ENCODE data around the gene HMGB1.
"Not testable (repeated sequence)": the region's sequence is repeated elsewhere in the genome, so short reads cannot be mapped to it uniquely, and the experiment has no call there.

HMGB1 gene

DNA sequence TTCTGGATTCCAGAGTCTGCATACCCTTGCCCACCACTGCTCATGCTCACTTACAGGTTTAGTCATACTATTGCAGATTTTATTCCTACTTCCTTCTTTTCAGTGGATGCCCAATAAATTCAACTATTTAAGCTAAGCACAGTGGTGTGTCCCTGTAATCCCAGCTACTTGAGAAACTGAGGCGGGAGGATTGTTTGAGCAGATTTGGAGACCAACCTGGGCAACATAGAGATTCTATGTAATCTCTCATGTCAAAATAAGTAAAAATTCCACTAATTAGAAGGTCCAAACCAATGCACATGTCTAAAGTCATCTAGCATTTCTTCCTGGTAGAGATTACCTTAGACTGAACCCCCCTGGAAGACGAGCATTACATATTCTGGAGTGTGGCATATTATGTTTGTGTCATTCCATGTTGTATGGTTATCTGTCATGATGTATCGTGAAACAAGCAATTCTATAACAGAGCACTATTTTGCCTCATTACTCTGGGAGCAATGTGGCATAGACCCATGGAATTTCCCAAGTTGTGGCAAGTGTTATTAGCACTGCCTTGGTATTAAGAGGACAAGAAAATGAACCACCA lies 8.3 kb downstream of the HMGB1 start:
- Histone ChIP-seq H3K4me1 (ENCODE audit: insufficient read depth, low read length) (peaks cover 11% of the 10 kb centered on the region), H3K27me3 (ENCODE audit: insufficient read depth, low read length) (no peaks in the 10 kb centered on the region), H3K9me3 (ENCODE audit: low read length) (no peaks in the 10 kb centered on the region), H3K4me3 (ENCODE audit: low read length) (no peak overlapping the region), H3K36me3 (ENCODE audit: insufficient read depth, low read length) (peaks cover 24% of the 10 kb centered on the region), H2AFZ (ENCODE audit: low read depth, low read length) (no peak overlapping the region)

DNA sequence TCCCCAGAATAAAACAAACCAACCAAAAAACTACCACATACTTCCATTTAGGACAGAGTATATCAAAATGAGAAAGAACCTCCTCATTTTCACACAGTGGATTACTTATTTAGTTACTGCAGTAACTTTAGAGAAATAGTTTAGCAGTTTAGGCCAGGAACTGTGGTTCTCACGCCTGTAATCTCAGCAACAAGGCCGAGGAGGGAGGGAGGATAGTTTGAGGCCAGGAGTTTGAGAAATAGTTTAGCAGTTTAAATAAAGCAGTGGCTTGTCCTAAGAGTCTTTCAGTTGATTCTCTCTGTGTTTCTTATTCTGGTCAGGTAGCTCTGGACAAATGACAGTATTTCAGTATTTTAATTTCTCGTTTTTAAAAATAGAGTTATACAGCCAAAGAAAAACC lies 9.4 kb downstream of the HMGB1 start:
- H3K9me3 ChIP-seq (ENCODE audit: low read length) = no peaks in the 10 kb centered on the region
- no peak overlapping the region for H3K4me3 ChIP-seq (ENCODE audit: low read length)
- H2AFZ ChIP-seq (ENCODE audit: low read depth, low read length) = no peak overlapping the region
- peaks cover 13% of the 10 kb centered on the region for H3K36me3 ChIP-seq (ENCODE audit: insufficient read depth, low read length)
- H3K27me3 ChIP-seq (ENCODE audit: insufficient read depth, low read length) = no peaks in the 10 kb centered on the region
- H3K4me1 ChIP-seq (ENCODE audit: insufficient read depth, low read length) = no peaks in the 10 kb centered on the region

DNA sequence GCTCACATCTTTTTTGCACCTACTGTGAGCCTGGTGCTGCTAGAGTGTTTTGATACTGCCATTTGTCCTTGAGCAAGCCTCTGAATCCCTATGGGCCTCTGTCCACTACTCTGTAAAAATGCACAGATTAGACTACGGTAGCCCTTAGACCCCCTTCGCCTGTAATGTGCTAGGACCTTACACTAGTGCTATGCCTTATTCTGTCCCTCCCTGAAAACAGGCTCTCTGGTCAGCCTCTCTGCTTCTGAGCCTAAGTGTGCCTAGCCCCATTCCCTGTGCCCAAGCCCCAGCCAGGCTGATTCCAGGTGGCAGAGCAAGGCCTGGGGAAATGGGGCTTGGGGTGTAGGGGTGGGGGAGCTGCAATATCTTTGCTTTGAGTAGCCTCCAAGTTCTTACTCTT lies 10.7 kb downstream of the HMGB1 start:
- no peaks in the 10 kb centered on the region for H3K4me1 ChIP-seq (ENCODE audit: insufficient read depth, low read length)
- no peak overlapping the region for H2AFZ ChIP-seq (ENCODE audit: low read depth, low read length)
- no peak overlapping the region for H3K4me3 ChIP-seq (ENCODE audit: low read length)
- H3K9me3 ChIP-seq (ENCODE audit: low read length) = no peaks in the 10 kb centered on the region
- H3K36me3 ChIP-seq (ENCODE audit: insufficient read depth, low read length) = peaks cover 10% of the 10 kb centered on the region
- H3K27me3 ChIP-seq (ENCODE audit: insufficient read depth, low read length) = no peaks in the 10 kb centered on the region

DNA sequence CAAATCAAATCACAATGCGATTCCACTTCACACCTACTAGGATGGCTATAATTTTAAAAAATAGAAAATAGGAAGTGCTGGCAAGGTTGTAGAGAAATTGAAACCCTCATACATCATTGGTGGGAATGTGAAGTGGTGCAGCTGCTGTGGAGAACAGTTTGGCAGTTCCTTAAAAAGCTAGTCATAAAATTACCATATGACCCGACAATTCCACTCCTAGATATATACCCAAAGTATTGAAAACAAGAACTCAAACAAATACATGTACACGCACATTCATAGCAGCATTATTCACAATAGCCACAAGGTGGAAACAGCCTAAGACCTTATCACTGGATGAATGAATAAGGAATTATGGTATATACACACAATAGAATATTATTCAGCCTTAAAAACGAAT lies 12.0 kb downstream of the HMGB1 start:
- Histone ChIP-seq H2AFZ (ENCODE audit: low read depth, low read length) (no peak overlapping the region), H3K9me3 (ENCODE audit: low read length) (no peaks in the 10 kb centered on the region), H3K36me3 (ENCODE audit: insufficient read depth, low read length) (no peaks in the 10 kb centered on the region), H3K27me3 (ENCODE audit: insufficient read depth, low read length) (no peaks in the 10 kb centered on the region), H3K4me3 (ENCODE audit: low read length) (no peak overlapping the region), H3K4me1 (ENCODE audit: insufficient read depth, low read length) (no peaks in the 10 kb centered on the region)

DNA sequence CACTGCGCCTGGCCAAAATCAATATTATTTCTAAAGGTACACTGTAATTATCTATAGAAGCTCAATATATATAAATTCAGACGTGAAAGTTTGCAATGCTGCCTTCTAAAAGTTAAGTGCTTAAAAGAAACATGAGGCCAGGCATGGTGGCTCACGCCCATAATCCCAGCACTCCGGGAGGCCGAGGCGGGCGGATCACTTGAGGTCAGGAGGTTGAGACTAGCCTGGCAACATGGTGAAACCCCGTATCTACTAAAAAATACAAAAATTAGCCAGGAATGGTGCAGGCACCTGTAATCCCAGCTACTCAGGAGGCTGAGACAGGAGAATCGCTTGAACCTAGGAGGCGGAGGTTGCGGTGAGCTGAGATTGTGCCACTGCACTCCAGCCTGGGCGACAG lies 14.3 kb downstream of the HMGB1 start:
- H3K9me3 ChIP-seq (ENCODE audit: low read length); H3K36me3 ChIP-seq (ENCODE audit: insufficient read depth, low read length); H3K4me3 ChIP-seq (ENCODE audit: low read length); H2AFZ ChIP-seq (ENCODE audit: low read depth, low read length); H3K27me3 ChIP-seq (ENCODE audit: insufficient read depth, low read length); H3K4me1 ChIP-seq (ENCODE audit: insufficient read depth, low read length): not testable (repeated sequence)

DNA sequence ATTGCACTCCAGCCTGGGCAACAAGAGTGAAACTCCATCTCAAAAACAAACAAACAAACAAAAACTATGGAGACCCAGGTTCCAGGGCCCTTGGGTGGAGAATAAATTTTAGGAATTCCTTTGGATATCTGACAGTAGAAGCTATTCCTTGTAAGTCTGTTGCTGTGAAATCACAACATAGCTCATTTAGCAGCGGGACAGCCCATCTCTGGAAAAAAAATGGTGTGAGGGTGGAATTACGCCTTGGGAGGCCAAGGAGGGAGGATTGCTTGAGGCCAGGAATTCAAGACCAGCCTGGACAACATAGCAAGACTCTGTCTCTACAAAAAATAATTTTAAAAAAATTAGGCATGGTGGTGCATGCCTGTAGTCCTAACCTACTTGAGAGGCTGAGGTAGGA lies 15.7 kb downstream of the HMGB1 start:
- peaks cover 5% of the 10 kb centered on the region for H3K27me3 ChIP-seq (ENCODE audit: insufficient read depth, low read length)
- H3K36me3 ChIP-seq (ENCODE audit: insufficient read depth, low read length) = no peaks in the 10 kb centered on the region
- H3K9me3 ChIP-seq (ENCODE audit: low read length) = no peaks in the 10 kb centered on the region
- no peak overlapping the region for H2AFZ ChIP-seq (ENCODE audit: low read depth, low read length)
- no peak overlapping the region for H3K4me3 ChIP-seq (ENCODE audit: low read length)
- H3K4me1 ChIP-seq (ENCODE audit: insufficient read depth, low read length) = peaks cover 5% of the 10 kb centered on the region

DNA sequence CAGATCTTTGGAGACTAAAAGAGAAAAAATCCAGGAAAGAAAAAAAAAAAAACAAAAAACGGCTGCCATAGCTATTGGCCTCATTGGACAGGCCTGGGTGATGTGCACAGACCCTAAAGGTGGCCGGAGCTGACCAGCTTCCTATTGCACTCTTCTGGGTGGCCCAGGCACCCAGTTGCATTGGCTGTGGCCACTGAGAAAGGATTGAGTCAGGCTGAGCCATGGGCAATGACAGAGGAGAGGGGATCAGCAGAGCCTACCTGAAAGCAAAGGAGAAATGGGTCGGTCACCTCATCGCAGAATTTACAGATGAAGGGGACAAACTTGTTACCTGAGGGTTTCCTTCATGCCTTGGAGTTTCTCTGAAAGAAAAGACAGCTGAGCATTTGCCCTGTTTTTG lies 17.3 kb downstream of the HMGB1 start:
- H2AFZ ChIP-seq (ENCODE audit: low read depth, low read length) = no peak overlapping the region
- H3K27me3 ChIP-seq (ENCODE audit: insufficient read depth, low read length) = peaks cover 5% of the 10 kb centered on the region
- H3K9me3 ChIP-seq (ENCODE audit: low read length) = no peaks in the 10 kb centered on the region
- H3K36me3 ChIP-seq (ENCODE audit: insufficient read depth, low read length) = no peaks in the 10 kb centered on the region
- peaks cover 5% of the 10 kb centered on the region for H3K4me1 ChIP-seq (ENCODE audit: insufficient read depth, low read length)
- H3K4me3 ChIP-seq (ENCODE audit: low read length) = no peak overlapping the region

DNA sequence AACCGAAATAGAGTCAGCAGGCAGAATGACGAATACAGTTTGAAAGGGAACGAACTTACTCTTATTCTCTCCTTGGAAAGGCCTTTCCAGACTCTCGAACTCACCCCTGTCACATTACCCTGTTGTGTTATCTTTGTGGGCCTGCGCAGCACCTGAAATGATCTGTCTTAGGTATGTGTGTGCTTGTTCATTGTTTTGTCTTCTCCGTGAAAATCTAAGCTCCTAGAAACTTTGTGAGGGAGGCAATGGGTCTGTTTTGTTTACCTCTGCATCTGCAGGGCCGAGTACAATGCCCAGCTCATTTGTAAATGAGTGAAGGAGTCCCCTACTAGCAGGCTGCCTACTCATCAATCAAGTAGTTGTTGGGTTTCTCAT lies 19.6 kb downstream of the HMGB1 start:
- Histone ChIP-seq H3K4me3 (ENCODE audit: low read length) (peak overlapping the region; percentile 9), H3K27me3 (ENCODE audit: insufficient read depth, low read length) (peaks cover 5% of the 10 kb centered on the region), H2AFZ (ENCODE audit: low read depth, low read length) (peak overlapping the region; percentile 12), H3K4me1 (ENCODE audit: insufficient read depth, low read length) (peaks cover 5% of the 10 kb centered on the region), H3K9me3 (ENCODE audit: low read length) (no peaks in the 10 kb centered on the region), H3K36me3 (ENCODE audit: insufficient read depth, low read length) (no peaks in the 10 kb centered on the region)

DNA sequence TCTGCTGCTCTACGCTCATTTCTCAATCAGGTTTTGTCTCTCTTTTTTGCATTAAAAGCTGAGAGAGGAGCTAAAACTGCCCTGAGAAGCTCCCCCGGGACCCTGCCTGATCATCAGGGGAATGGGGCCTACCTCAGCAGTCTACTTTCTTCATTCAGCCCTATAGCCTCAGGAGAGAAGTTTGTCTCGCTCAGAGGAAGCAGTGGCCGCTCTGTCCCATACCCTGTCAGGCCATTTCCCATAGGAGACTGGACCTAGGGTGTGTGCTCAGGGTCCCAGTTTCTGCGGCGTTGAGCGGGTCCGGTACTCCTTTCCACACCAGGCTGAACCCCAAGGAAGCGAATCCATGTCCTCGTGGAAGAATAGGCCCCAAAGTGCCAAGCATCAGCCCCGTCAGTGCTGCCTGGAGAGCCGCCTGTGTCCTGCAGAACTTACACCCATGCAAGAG lies 21.8 kb downstream of the HMGB1 start:
- H3K4me3 ChIP-seq (ENCODE audit: low read length) = no peak overlapping the region
- H3K36me3 ChIP-seq (ENCODE audit: insufficient read depth, low read length) = no peaks in the 10 kb centered on the region
- H3K9me3 ChIP-seq (ENCODE audit: low read length) = no peaks in the 10 kb centered on the region
- peaks cover 5% of the 10 kb centered on the region for H3K4me1 ChIP-seq (ENCODE audit: insufficient read depth, low read length)
- no peak overlapping the region for H2AFZ ChIP-seq (ENCODE audit: low read depth, low read length)
- H3K27me3 ChIP-seq (ENCODE audit: insufficient read depth, low read length) = peaks cover 5% of the 10 kb centered on the region

DNA sequence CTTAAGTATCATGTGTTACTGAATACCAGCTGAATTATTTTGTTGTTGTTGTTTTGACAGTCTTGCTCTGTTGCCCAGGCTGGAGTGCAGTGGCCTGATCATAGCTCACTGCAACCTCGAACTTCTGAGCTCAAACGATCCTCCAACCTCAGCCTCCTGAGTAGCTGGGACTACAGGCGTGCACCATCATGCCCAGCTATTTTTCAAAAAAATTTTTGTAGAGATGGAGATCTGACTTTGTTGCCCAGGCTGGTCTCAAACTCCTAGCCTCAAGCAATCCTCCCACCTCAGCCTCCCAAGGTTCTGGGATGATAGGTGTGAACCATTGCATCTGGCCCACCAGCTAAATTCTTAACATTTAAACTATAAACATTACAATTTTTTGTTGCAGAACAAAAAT lies 22.2 kb downstream of the HMGB1 start:
- not testable (repeated sequence) for H3K4me1 ChIP-seq (ENCODE audit: insufficient read depth, low read length); H3K4me3 ChIP-seq (ENCODE audit: low read length); H3K36me3 ChIP-seq (ENCODE audit: insufficient read depth, low read length); H3K9me3 ChIP-seq (ENCODE audit: low read length); H2AFZ ChIP-seq (ENCODE audit: low read depth, low read length); H3K27me3 ChIP-seq (ENCODE audit: insufficient read depth, low read length)

DNA sequence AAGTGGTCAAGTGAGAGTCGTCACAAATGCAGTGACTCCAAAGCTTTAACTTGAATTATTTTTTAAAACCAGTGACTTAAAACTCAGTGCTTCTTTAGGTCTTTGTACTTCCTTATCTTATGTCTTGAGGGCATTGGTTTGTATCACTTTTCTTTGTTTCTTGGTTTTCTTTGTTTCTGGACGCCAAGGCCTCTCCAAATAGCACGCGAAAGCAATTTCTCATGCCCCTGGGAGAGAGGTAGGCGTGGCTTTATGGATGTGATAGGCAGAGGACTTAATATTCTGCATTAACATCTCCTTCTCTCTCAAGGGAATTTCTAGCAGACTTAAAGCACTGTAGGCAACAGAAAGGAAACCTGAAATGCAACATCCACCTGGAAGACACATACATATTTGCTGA lies 22.8 kb downstream of the HMGB1 start:
- Histone ChIP-seq H3K36me3 (ENCODE audit: insufficient read depth, low read length) (no peaks in the 10 kb centered on the region), H3K4me3 (ENCODE audit: low read length) (no peak overlapping the region), H3K9me3 (ENCODE audit: low read length) (no peaks in the 10 kb centered on the region), H3K27me3 (ENCODE audit: insufficient read depth, low read length) (peaks cover 5% of the 10 kb centered on the region), H3K4me1 (ENCODE audit: insufficient read depth, low read length) (peaks cover 5% of the 10 kb centered on the region), H2AFZ (ENCODE audit: low read depth, low read length) (no peak overlapping the region)

DNA sequence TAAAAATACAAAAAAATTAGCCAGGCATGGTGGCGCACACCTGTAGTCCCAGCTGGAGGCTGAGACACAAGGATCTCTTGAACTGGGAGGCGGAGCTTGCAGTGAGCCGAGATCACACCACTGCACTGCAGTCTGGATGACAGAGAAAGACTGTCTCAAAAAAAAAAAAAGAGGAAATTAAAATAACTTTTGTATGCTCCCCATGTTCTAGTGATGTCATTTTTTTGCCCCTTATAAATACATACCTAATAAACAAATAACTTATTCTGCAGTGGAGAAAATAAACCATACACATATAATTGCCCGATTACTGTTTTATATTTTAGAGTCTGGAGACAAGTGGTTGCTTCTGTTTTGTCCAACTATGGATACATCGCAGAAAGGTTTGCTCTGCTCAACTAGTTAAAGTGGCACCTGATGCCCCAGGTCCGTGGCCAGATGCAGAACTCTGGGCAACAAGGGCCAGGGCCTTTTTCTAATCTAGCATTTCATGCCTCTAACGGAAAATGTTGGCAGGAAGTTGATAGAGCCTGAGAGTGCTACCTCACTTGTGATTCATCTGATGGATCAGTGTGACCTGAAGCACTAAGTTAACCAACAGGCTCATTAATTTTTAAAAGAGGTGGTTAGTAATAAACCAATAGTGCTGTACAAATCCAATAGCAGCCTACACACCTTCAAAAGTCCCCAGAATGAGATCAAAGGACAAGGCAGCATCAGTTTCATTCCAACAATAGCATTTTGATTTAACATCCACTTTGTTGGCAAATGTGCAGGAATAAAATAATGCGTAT lies 24.6 kb downstream of the HMGB1 start:
- Histone ChIP-seq H3K4me1 (ENCODE audit: insufficient read depth, low read length) (peaks cover 5% of the 10 kb centered on the region), H3K36me3 (ENCODE audit: insufficient read depth, low read length) (no peaks in the 10 kb centered on the region), H2AFZ (ENCODE audit: low read depth, low read length) (no peak overlapping the region), H3K27me3 (ENCODE audit: insufficient read depth, low read length) (peaks cover 7% of the 10 kb centered on the region), H3K9me3 (ENCODE audit: low read length) (no peaks in the 10 kb centered on the region), H3K4me3 (ENCODE audit: low read length) (no peak overlapping the region)

DNA sequence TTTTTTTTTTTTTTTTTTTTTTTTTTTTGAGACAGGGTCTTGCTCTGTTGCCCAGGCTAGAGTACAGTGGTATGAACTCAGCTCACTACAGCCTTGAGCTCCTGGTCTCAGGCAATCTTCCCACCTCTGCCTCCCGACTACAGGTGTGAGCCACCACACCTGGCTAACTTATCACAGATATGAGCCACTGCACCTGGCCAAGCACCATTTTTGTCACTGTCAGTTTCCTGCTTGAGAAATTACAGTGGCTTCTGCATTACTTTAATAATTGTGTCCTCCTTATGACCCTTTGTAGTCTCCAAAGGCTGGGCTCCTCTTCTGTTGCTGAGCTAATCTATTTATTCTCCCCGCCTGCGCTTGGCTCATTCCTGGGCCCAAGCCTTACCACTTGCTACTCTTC lies 27.4 kb downstream of the HMGB1 start:
- Histone ChIP-seq H3K4me1 (ENCODE audit: insufficient read depth, low read length) (no peaks in the 10 kb centered on the region), H3K27me3 (ENCODE audit: insufficient read depth, low read length) (peaks cover 6% of the 10 kb centered on the region), H2AFZ (ENCODE audit: low read depth, low read length) (no peak overlapping the region), H3K9me3 (ENCODE audit: low read length) (no peaks in the 10 kb centered on the region), H3K4me3 (ENCODE audit: low read length) (no peak overlapping the region), H3K36me3 (ENCODE audit: insufficient read depth, low read length) (no peaks in the 10 kb centered on the region)

DNA sequence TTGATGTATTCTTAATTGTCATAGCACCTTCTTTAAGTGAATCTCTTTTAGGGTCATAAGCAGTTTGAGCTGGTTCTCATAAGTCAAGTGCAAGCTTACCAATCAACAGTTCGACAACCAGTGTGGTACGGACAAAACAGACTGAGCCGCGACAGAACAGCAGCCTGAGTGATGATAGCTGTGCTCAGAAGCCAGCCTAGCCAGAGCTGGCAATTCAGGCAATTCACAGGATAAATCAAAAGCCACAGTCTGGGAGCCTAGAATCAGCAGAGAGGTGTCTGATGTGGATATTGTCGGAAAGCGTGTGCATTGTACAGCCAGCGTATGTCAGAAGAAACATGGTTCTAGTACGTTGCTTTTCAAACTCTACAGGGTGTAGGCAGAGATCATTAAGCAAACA lies 28.6 kb downstream of the HMGB1 start:
- Histone ChIP-seq H2AFZ (ENCODE audit: low read depth, low read length) (no peak overlapping the region), H3K9me3 (ENCODE audit: low read length) (no peaks in the 10 kb centered on the region), H3K36me3 (ENCODE audit: insufficient read depth, low read length) (no peaks in the 10 kb centered on the region), H3K4me3 (ENCODE audit: low read length) (no peak overlapping the region), H3K4me1 (ENCODE audit: insufficient read depth, low read length) (no peaks in the 10 kb centered on the region), H3K27me3 (ENCODE audit: insufficient read depth, low read length) (peaks cover 6% of the 10 kb centered on the region)

All from neuron (in vitro differentiated cells).